Fibroblast of upper back skin (primary cell): ENCODE results near the gene SAP30BP.

Experiments
- DNase-seq: peaks from one replicate; pipeline ENCODE4 v3.0.0-alpha.2; 2013

The SAP30BP gene

GRCh38 chr17:75722542-75723095 lies 55.5 kb downstream of the SAP30BP start:
- DNase-seq = no peak

- DNase-seq = no peak
Observed at GRCh38 chr17:75723171-75723930, 56.2 kb downstream of the SAP30BP start.

GRCh38 chr17:75724016-75725003 lies 57.2 kb downstream of the SAP30BP start:
- no peak for DNase-seq

GRCh38 chr17:75725504-75725903 lies 58.4 kb downstream of the SAP30BP start:
- no peak for DNase-seq

GRCh38 chr17:75727391-75727790 lies 60.3 kb downstream of the SAP30BP start:
- DNase-seq = no peak

GRCh38 chr17:75729351-75729750 lies 62.2 kb downstream of the SAP30BP start:
- DNase-seq = no peak

GRCh38 chr17:75730065-75730464 lies 62.9 kb downstream of the SAP30BP start:
- no peak for DNase-seq

- no peak for DNase-seq
Observed at GRCh38 chr17:75731086-75731715, 64.1 kb downstream of the SAP30BP start.

GRCh38 chr17:75731716-75732498 lies 64.8 kb downstream of the SAP30BP start:
- DNase-seq = no peak

GRCh38 chr17:75733471-75733870 lies 66.3 kb downstream of the SAP30BP start:
- DNase-seq = no peak

GRCh38 chr17:75734674-75735294 lies 67.6 kb downstream of the SAP30BP start:
- no peak for DNase-seq

- DNase-seq = no peak
Observed at GRCh38 chr17:75736173-75736835, 69.2 kb downstream of the SAP30BP start.

- DNase-seq = no peak
Observed at GRCh38 chr17:75737133-75737962, 70.2 kb downstream of the SAP30BP start.

- peak; percentile 35 for DNase-seq
Observed at GRCh38 chr17:75738218-75738802, 71.2 kb downstream of the SAP30BP start.

GRCh38 chr17:75739174-75739573 lies 72.0 kb downstream of the SAP30BP start:
- DNase-seq = no peak

- no peak for DNase-seq
Observed at GRCh38 chr17:75739801-75740200, 72.7 kb downstream of the SAP30BP start.

- DNase-seq = no peak
Observed at GRCh38 chr17:75740215-75740614, 73.1 kb downstream of the SAP30BP start.

GRCh38 chr17:75740631-75741077 lies 73.5 kb downstream of the SAP30BP start:
- no peak for DNase-seq

GRCh38 chr17:75742337-75742736 lies 75.2 kb downstream of the SAP30BP start:
- DNase-seq = no peak
